HG03064 (cell line): ENCODE data around the gene BIVM.

Experiments
- ATAC-seq: cut with Tn5 transposase; IDR thresholded peaks from one replicate; pipeline ENCODE4 v1.9.1; 2021; ENCODE audit warnings: low read depth; ENCODE audit not compliant: unreplicated experiment

Gene BIVM

DNA sequence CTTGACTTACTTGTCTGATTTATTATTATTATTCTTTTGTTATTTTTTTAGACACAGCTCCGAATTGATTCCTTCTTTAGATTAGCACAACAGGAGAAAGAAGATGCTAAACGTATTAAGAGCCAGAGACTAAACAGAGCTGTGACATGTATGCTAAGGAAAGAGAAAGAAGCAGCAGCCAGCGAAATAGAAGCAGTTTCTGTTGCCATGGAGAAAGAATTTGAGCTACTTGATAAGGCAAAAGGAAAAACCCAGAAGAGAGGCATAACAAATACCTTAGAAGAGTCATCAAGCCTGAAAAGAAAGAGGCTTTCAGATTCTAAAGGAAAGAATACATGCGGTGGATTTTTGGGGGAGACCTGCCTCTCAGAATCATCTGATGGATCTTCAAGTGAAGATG, 76.3 kb downstream of the BIVM start:
- ATAC-seq: no peak

DNA sequence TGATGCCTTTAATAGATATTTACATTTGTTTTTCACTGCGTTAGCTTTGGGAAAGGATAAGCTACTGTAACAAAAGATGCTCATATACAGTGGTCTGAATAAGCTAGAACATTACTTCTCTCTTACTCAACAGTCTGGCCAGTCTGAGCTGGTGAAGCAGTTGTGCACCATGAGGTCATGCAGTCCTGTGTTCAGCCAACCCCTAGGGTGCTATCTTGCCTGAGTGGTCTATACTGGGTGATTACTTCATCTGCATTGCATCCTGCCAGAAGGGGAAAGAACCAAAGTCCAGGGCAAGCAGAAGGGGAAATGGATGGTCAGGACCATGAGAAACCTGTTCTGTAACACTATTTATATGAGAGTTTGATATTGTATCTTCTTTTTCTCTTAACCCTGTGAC, 78.4 kb downstream of the BIVM start:
- no peak for ATAC-seq

GRCh38 chr13:102878481-102878880, 79.6 kb downstream of the BIVM start:
- ATAC-seq: no peak

- no peak for ATAC-seq
Measured at GRCh38 chr13:102879793-102880499, 81.0 kb downstream of the BIVM start.

- ATAC-seq: no peak
Measured at GRCh38 chr13:102881819-102882686, 83.1 kb downstream of the BIVM start.
